Measurements from ENCODE around the gene CPEB4.

CPEB4 gene

DNA sequence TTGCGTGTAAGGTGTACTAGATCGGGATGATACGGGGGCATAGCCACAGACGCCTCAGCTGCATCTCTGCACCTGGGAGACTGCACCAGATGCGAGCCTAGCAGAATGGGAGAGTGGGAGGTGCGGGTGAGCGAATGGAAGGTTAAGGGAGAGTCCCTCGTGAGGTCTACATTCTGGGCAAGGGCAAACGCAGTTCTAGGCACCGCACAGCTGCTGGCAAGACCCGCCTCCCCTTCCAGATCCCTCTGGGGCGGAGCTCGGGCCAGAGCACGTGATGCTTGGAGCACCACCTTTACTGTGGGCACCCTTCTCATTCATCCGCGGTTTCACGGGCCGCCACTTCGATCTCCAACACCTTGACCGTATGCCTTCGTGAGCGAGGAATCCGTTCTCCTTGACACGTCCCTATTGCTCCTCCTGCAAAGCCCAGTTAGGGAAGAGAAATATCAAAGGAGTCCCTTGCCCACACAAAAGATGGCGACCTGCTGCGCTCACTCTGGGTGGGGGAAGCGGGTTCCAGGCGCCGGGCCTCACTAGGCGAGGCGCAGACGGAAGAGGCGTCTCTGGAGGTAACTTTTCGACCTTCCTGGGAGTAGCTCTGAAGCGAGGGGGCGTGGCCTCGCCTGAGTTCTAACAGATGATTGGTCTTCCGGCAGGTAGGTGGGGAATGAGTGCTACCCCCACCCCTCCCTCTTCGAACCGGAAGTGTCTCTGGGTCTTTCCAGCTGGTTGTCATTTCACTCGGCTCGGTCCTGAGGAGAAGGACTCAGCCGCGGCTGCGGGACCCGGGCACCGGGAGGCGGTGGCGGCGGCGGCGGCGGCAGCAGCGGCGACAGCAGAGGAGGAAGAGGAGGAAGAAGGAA lies at the start of gene CPEB4:
CPEB4 (plus strand) TSS at position 740 of the 863 bp plus-strand sequence. CDS start 1,385 bp downstream, outside the sequence.
- peak; percentile 100 for DNase-seq (ENCODE audit: low spot score)

- DNase-seq (ENCODE audit: low spot score) = no peak
Measured at GRCh38 chr5:173839117-173839713, 48.9 kb upstream of the CPEB4 start.

DNA sequence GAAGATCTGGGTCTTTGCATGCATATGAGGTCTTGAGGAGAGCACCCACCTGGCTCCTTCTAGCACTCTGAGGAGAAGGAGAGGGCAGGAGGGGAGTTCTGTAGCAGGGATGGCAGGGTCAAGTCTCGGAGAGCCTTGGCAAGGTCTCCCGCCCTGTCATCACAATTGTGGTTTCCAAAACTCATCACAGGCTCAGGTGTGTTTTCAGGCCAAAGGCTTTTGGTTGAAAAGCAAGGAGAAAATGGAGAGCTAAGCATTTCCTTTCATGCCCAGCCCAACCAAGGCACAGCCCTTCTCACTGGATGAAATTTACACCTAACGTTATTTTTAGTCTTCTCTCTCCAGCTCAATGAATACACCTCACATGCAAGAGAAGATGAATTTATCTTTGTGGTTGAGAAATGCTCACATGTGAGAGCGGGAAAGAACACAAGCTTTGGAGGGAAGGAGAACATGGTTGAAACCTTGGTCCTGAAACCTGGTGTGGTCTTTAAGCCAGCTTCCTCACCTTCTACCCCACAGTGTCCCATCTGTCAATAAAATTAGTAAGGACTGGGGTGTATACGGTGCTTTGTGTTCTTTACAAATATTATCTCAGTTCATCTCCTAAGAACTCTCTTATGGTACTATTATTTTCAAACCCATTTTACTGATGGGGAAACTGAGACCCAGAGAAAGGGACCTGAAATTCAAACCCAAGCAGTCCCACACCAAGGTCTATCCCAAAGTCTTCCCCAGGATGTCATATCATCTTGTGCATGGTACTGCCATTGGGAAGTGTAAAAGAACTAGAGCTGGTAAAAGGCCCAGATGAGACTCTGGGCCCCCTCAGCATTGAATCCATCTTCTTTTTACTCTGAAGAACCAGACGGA lies 47.8 kb upstream of the CPEB4 start:
- no peak for DNase-seq (ENCODE audit: low spot score)

GRCh38 chr5:173841710-173842109 lies 46.4 kb upstream of the CPEB4 start:
- no peak for DNase-seq (ENCODE audit: low spot score)

GRCh38 chr5:173843794-173844193 lies 44.4 kb upstream of the CPEB4 start:
- DNase-seq (ENCODE audit: low spot score) = no peak

DNA sequence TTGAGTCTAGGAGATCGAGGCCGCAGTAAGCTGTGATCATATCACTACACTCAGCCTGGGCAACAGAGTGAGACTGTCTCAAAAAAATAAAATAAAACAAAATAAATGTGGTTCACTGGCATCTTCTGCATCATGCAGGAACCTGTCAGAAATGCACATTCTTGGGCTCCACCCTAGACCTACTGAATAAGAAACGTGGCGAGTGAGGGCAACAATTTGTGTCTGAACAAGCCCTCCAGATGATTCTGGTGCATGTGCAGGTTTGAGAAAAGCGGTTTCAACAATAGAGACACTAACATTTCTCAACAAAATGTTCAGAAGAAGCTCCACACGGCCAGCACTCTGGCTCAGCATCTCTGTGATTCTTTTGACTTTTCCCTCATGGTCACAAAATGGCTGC lies 42.8 kb upstream of the CPEB4 start:
- DNase-seq (ENCODE audit: low spot score) = no peak

DNA sequence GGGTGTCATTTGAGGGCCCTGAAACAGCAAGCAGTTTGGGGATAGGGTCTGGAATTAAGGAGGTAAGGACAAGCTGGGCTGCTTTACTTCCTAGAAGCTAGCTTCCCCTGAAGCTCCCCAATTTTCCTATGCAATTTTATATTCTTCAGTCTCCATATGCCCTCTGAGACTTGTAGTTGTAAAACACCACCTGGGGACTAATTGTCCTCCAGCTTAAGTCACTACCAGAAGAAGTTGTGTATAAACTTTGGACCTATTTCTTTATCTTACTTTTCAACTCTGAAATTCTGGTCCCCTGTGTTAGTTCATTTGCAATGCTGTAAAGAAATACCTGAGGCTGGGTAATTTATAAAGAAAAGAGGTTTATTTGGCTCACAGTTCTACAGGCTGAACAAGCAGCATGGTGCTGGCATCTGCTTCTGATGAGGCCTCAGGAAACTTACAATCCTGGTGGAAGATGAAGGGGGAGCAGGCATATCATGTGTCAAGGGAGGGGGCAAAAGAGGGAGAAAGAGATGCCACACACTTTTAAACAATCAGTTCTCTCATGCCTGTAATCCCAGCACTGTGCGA lies 41.1 kb upstream of the CPEB4 start:
- DNase-seq (ENCODE audit: low spot score) = no peak

GRCh38 chr5:173848986-173849596 lies 39.1 kb upstream of the CPEB4 start:
- no peak for DNase-seq (ENCODE audit: low spot score)

DNA sequence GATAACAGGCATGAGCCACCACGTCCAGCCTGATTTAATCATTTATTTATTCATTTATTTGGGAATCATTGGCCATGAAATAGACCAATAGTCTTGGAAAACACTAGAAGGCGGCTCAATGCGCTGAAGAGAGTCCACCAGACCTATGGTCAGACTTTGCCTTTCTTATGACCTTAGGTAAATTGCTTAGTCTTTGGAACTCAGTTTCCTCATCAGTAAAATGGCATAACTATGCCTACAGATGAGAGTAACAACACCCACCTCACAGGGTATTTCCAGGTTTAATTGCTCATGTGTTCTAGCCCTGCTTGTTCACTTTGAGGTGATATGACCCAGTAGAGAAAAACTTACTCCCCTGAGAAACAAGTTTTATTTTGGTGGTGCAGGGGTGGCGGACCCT lies 38.2 kb upstream of the CPEB4 start:
- DNase-seq (ENCODE audit: low spot score) = no peak

DNA sequence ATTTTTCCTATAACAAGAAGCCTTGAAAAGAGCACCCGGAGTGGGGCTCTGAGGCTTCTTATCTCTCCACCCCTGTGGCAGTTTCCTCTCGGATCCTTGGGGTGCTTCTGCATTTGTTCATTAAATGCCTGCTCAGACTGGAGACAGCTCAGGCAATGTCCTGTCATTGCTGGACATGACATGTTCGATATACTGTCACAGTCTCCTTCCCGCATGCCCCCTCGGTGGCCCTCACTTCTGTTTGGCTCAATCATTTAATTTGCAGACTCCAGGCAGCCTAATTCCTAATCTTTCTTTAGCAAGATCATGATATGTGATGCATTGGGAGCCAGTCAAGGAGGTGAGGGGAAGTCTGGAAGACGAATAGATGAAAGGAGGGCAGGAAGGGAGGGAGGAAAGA lies 37.5 kb upstream of the CPEB4 start:
- DNase-seq (ENCODE audit: low spot score) = no peak

- DNase-seq (ENCODE audit: low spot score) = no peak
Measured at GRCh38 chr5:173851595-173852243, 36.4 kb upstream of the CPEB4 start.

DNA sequence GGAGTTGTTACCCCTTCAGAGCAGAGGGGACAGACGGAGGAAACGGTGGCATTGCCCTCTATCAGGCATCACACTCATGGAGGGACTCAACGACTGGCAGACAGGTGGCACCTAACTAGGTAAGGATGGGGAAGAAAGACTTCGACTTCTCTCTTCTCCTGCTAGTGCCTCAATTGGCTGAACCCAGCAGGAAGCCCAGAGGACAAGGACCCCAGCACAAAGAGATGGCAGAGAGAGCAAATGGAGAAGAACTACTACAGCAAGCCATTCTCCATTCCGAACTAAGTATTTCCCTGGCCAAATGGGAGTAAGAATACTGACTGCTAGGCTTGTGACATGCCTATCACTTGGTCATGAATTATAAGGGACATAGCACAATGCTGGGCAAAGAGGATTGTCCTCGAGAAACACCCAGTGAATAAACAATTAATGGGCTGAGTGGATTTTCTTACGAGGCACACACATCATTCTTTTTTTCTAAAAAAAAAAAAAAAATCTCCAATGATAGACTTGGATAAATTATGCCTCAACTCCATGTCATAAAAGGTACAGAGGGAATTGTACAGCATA lies 35.3 kb upstream of the CPEB4 start:
- no peak for DNase-seq (ENCODE audit: low spot score)

GRCh38 chr5:173853370-173854131 lies 34.6 kb upstream of the CPEB4 start:
- DNase-seq (ENCODE audit: low spot score) = no peak

- no peak for DNase-seq (ENCODE audit: low spot score)
Measured at GRCh38 chr5:173855162-173855994, 32.8 kb upstream of the CPEB4 start.

GRCh38 chr5:173855995-173856656 lies 32.0 kb upstream of the CPEB4 start:
- no peak for DNase-seq (ENCODE audit: low spot score)

DNA sequence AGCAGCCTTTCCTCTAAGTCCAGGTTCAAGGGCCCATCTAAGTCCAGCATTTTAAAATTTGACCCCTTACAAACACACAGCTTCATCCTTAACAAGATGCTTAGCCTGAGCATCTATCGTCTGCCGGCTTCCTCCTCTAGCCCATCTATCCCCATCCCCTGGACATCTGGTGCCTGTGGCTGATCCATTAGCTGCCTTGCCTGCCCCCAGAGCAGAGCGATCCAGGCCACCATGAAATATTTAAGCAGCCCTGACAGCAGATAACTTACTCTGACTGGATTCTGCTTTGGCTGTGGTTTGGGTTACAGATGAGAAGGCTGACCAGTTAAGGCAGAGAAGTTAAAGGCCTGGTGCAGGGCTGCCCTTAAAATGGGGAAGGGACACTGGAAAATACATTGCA lies 30.9 kb upstream of the CPEB4 start:
- DNase-seq (ENCODE audit: low spot score) = no peak

DNA sequence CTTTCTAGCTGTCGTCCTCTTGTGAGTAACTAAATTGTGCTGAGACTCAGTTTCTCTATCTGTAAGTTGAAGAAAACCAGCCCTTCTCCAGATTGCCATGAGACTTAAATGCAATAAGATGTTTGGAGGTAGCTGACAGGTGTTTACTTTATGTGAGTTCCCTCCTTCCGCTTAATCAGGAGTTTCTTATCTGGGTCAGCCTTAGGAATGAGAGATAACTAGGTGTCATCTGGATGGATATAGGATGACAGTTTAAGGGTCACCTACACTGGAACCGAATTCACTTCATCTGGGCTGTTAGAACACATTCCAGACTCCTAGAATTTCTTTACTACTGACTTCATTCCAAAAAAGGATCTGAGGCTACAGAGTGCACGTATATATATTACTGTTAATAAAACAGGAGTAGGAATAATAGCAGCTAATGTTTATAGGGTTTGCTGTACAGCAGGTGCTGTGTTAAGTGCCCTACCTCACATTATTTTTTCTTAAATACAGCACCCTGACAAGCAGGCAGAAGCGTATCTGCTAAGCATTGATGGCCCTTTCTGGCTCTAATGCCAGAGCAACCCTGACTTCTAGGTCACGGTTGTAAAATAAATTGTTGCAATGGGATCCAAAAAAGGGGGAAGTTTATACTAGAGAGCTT lies 30.0 kb upstream of the CPEB4 start:
- DNase-seq (ENCODE audit: low spot score) = no peak

Measured in putamen (tissue), 1 donor.